ENCODE data around the gene TMEM141. TPM values are rescaled to one million over a fixed set of nuclear protein-coding genes. Genes with fewer than 3 reads are reported as not detected.

TMEM141 gene
- total RNA-seq, 1 donor from 2014 or later = 27.8 TPM

DNA sequence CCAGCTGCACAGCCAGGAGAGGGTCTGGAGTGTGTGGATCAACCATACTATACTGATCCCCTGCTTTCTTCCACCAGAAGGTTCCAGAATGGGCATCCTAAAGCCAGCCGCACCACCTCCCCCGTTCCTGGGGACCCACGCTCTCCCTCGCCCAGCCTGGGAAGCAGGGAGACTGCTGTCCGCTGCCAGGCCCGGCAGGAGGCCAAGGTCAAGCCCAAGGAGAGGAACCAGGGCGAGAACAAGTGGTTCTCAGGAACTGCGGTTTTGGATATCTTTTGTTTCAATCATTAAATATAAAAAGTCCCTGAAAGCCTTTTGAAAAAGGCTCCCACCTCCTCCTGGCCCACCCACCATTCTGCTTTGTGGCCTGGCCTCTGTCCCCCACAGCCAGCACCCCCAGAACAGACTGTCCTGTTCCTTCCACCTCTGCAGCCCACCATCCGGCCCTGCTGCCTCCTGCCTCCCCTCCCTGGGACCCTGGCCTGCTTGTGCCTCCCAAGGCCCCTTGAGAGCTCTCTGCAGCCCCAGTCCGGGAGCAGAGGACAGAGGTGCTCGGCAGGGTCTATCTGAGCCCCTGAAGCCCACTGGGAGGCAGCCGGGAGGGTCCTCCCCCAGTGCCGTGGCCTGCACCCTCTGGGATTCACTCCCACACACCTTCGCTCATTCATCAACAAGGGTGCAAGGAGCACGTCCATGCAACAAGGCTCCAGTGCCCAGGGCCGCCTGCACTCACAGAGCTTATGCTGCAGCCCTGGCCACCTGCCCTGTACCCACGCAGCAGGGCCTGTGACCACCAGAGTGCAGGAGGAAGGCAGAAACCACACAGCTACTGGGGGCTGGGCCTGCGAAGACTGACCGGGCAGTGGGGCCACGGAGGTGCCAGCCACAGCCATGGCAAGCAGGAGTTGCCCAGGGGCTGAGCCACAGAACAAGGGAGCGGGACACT is 42.2 kb upstream of the TMEM141 start:
- peaks cover 6% of the 10 kb centered on the region for H3K9me3 Mint-ChIP-seq
- H3K27me3 Mint-ChIP-seq (ENCODE audit: low read depth) = peaks cover 13% of the 10 kb centered on the region
- no peak overlapping the region for H3K27ac Mint-ChIP-seq (ENCODE audit: unreplicated experiment)
- DNase-seq (ENCODE audit: low read depth, low spot score) = no peak
- H3K4me3 Mint-ChIP-seq = no peak overlapping the region
- H3K4me1 Mint-ChIP-seq = no peaks in the 10 kb centered on the region
- no peaks in the 10 kb centered on the region for H3K36me3 Mint-ChIP-seq (ENCODE audit: low read depth)
- TF ChIP-seq, protein P1, sequence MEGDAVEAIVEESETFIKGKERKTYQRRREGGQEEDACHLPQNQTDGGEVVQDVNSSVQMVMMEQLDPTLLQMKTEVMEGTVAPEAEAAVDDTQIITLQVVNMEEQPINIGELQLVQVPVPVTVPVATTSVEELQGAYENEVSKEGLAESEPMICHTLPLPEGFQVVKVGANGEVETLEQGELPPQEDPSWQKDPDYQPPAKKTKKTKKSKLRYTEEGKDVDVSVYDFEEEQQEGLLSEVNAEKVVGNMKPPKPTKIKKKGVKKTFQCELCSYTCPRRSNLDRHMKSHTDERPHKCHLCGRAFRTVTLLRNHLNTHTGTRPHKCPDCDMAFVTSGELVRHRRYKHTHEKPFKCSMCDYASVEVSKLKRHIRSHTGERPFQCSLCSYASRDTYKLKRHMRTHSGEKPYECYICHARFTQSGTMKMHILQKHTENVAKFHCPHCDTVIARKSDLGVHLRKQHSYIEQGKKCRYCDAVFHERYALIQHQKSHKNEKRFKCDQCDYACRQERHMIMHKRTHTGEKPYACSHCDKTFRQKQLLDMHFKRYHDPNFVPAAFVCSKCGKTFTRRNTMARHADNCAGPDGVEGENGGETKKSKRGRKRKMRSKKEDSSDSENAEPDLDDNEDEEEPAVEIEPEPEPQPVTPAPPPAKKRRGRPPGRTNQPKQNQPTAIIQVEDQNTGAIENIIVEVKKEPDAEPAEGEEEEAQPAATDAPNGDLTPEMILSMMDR (conservative IDR thresholded peaks at IDR 0.05) = no peak

DNA sequence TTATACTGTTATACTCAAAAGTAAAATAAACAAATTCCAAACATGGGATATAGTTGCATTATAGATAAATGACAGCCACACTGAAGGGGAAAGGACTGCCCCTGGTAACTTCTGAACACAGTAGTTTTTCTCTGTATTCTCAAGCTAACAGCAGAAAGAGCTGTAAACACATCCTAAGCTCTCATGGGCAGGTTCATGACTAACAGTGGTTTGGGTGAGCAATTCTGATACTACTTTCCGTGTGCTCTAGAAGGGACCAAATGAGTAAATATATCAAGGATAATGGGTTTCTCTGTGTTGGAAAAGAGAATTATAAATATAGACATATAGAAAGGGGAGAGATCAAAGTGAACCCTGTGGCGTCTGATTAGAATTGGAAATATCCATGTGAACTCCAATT is 40.6 kb upstream of the TMEM141 start:
- Mint-ChIP-seq H3K36me3 (ENCODE audit: low read depth) (no peaks in the 10 kb centered on the region), H3K4me3 (no peak overlapping the region), H3K27ac (ENCODE audit: unreplicated experiment) (no peak overlapping the region), H3K27me3 (ENCODE audit: low read depth) (peaks cover 13% of the 10 kb centered on the region), H3K9me3 (peaks cover 6% of the 10 kb centered on the region), H3K4me1 (no peaks in the 10 kb centered on the region)
- DNase-seq (ENCODE audit: low read depth, low spot score) = no peak
- TF ChIP-seq, protein P1 (conservative IDR thresholded peaks at IDR 0.05) = no peak

DNA sequence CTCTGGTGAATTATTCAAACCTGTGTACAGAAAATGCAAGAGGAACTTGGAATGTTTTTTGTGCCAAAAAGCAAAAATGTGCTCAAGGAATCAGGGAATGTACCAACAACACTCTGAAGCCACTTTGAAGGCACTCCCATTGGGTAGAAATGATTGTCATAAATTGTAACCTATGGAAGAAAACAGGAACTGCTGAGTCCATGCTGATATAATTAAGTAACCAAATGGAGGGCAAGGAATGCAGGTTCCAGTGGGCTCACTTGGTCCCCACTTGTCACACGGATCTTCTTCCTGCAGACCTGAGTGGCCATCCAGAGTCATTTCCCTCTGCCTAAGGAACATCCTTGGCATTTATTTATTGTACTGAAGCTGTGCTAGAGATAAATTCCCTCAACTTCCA is 39.9 kb upstream of the TMEM141 start:
- H3K4me3 Mint-ChIP-seq = no peak overlapping the region
- H3K27me3 Mint-ChIP-seq (ENCODE audit: low read depth) = peaks cover 13% of the 10 kb centered on the region
- no peak for DNase-seq (ENCODE audit: low read depth, low spot score)
- peaks cover 6% of the 10 kb centered on the region for H3K9me3 Mint-ChIP-seq
- H3K36me3 Mint-ChIP-seq (ENCODE audit: low read depth) = no peaks in the 10 kb centered on the region
- TF ChIP-seq, protein P1 (conservative IDR thresholded peaks at IDR 0.05) = no peak
- H3K27ac Mint-ChIP-seq (ENCODE audit: unreplicated experiment) = no peak overlapping the region
- H3K4me1 Mint-ChIP-seq = no peaks in the 10 kb centered on the region

DNA sequence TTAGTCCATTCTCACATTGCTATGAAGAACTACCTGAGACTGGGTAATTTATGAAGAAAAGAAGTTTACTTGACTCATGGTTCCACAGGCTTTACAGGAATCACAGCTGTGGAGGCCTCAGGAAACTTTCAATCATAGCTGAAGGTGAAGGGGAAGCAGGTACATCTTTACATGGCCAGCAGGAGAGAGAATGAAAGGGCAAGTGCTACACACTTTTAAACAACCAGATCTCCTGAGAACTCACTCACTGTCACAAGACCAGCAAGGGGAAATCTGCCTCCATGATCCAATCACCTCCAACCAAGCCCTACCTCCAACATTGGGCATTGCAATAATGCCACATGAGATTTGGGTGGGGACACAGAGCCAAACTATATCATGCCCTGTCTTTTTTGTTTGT is 39.3 kb upstream of the TMEM141 start:
- TF ChIP-seq, protein P1 (conservative IDR thresholded peaks at IDR 0.05) = no peak
- Mint-ChIP-seq H3K4me1 (no peaks in the 10 kb centered on the region), H3K27me3 (ENCODE audit: low read depth) (peaks cover 13% of the 10 kb centered on the region), H3K36me3 (ENCODE audit: low read depth) (no peaks in the 10 kb centered on the region), H3K4me3 (no peak overlapping the region), H3K9me3 (peaks cover 6% of the 10 kb centered on the region), H3K27ac (ENCODE audit: unreplicated experiment) (no peak overlapping the region)
- DNase-seq (ENCODE audit: low read depth, low spot score) = no peak

DNA sequence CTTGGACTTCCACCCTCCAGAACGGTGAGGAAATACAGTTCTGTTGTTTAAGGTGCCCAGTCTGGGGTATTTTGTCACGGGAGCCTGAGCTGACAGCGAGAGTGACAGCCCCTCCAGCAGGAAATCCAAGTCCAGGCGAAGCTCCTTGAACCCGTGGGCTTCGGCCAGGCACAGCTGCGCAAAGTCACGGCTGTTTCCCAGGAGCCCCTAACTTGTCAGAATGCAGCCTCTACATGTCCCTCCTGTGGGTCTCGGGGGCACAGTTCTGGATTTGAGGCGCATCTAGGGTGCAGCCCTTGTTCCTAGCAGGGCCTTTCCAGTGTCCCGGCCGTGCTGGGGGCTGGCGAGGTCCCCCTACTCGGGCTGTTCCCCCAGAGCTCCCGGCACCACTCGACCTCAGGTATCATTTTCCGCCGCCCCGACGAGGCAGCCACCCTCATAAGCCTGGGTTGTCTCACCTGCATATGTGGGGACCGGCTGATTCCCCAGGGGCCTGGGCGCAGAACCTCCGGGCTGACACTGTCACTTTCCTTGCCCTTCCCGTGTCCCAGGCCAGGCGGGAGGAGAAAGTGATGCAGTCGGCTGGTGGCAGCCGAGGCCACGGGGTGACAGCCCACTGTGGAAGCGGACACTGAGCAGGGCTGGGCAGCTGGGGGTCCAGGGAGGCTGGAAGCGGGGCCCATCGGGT is 37.6 kb upstream of the TMEM141 start:
- Mint-ChIP-seq H3K36me3 (ENCODE audit: low read depth) (no peaks in the 10 kb centered on the region), H3K27me3 (ENCODE audit: low read depth) (peaks cover 13% of the 10 kb centered on the region), H3K4me1 (no peaks in the 10 kb centered on the region), H3K4me3 (no peak overlapping the region), H3K27ac (ENCODE audit: unreplicated experiment) (no peak overlapping the region), H3K9me3 (peaks cover 6% of the 10 kb centered on the region)
- TF ChIP-seq, protein P1 (conservative IDR thresholded peaks at IDR 0.05) = no peak
- DNase-seq (ENCODE audit: low read depth, low spot score) = no peak

Measured in neural crest cell (in vitro differentiated cells).